DMS114 treated with DMSO at 0.1 percent for 48 hours (cell line): ENCODE measurements around the gene HYOU1.
"Not testable (repeated sequence)": the region's sequence is repeated elsewhere in the genome, so short reads cannot be mapped to it uniquely, and the experiment has no call there.

ENCODE experiments used
- DNase-seq: peaks from one replicate; lab custom pipeline; 2025; ENCODE audit not compliant: unreplicated experiment; lab: John Stamatoyannopoulos, UW

The HYOU1 gene, protein sequence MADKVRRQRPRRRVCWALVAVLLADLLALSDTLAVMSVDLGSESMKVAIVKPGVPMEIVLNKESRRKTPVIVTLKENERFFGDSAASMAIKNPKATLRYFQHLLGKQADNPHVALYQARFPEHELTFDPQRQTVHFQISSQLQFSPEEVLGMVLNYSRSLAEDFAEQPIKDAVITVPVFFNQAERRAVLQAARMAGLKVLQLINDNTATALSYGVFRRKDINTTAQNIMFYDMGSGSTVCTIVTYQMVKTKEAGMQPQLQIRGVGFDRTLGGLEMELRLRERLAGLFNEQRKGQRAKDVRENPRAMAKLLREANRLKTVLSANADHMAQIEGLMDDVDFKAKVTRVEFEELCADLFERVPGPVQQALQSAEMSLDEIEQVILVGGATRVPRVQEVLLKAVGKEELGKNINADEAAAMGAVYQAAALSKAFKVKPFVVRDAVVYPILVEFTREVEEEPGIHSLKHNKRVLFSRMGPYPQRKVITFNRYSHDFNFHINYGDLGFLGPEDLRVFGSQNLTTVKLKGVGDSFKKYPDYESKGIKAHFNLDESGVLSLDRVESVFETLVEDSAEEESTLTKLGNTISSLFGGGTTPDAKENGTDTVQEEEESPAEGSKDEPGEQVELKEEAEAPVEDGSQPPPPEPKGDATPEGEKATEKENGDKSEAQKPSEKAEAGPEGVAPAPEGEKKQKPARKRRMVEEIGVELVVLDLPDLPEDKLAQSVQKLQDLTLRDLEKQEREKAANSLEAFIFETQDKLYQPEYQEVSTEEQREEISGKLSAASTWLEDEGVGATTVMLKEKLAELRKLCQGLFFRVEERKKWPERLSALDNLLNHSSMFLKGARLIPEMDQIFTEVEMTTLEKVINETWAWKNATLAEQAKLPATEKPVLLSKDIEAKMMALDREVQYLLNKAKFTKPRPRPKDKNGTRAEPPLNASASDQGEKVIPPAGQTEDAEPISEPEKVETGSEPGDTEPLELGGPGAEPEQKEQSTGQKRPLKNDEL

GRCh38 chr11:119057000-119057769 is at the start of gene HYOU1:
HYOU1 (minus strand) TSS chr11:119057205; CDS start chr11:119056160, 1,045 bp downstream.
- DNase-seq, result peak; percentile 78

DNA sequence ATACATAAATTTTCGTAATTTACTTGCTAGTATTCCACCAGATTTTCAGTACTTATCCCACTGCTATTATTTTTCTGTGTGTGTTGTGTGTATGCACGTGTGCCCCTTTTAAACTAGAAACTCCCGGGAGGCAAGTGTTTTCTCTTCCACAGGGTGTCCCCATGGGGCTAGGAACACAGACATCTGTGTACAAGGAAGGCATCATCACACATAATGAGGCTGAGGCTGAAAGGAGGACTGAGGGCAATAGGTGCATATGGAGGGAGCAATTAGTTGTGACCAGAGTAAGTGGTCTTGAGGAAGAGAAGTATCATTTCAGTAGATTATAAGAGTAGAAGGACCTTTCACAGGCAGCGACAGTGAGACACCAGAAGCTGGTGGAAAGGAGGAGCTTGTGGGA is 46.8 kb upstream of the HYOU1 start:
- DNase-seq, result no peak

- not testable (repeated sequence) for DNase-seq
Observed at GRCh38 chr11:119103161-119103664, 46.2 kb upstream of the HYOU1 start.

- DNase-seq, result peak; percentile 92
Observed at GRCh38 chr11:119101759-119102423, 44.9 kb upstream of the HYOU1 start, which contains the start of gene DPAGT1. DPAGT1 (minus strand) TSS chr11:119101853; CDS start chr11:119101655, 198 bp downstream.

DNA sequence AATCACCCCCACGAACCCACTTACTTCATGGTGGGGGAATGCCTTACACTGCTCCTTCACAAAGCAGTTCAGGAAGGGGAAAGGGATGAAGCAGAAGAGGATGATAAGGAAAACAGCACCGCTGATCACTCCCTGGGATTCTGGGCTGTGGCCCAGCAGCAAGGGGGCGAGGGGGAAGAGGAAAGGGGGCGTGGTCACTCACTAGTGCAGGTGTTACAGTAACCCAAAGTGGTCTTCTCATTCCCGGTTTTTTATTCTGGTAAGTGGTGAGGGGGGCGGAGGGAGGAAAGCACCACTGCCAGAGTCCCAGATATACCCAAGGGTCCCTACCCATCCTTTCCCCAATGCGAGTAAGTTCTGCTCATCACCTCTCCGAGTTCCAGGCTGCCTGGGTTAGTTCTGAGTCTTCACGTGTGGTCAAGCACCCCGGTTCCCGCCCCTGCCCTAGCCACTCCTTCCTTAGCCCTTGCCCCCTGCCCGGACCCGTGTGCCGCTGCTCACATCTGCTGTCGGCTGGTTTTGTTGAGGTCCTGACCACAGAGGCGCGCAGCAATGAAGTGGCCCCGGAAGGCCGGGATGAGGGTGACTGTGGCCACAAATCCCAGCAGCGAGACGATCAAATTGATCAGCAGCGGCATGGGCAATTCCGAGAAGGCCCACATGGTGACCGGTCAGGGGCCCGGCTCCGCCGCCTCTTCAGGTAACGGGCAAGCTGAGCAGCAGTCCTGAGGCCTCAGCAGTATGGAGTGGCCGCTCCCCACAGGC is 44.2 kb upstream of the HYOU1 start:
- DNase-seq, result no peak

DNA sequence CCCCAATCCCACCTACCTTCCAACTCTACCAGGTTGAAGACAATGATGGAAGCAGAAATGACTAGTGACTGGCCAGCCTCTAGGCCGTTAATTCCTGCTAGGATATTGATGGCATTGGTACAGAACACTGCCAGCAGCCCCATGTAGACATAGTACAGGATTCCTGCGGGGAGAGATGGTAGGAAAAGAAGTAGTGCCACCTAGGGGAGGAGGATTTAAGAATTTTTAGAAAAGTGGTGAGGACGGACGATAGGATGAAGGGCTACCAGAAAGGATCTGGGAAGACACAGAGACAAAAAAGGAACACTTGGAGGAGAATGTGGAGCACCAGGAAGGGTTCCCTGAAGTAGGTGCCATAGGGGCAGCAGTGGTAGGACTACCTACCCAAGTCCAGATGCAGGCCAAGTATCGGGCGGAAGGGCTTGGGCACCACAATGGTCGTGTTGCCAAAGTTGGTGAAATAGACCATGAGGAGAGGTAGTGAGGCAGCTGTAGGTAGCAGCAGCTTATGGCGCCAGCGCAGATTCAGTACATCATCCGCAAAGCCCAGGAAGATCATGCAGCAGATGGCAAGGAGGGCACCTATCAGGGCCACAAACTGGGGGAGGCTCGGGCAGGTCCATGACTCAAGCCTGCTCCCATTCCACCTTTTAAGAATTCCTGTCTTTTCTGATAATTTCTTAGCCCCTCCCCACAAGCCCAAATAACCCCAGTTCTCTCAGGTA is 43.4 kb upstream of the HYOU1 start:
- peak; percentile 61 for DNase-seq

- DNase-seq, result no peak
Observed at GRCh38 chr11:119099711-119100110, 42.7 kb upstream of the HYOU1 start.

DNA sequence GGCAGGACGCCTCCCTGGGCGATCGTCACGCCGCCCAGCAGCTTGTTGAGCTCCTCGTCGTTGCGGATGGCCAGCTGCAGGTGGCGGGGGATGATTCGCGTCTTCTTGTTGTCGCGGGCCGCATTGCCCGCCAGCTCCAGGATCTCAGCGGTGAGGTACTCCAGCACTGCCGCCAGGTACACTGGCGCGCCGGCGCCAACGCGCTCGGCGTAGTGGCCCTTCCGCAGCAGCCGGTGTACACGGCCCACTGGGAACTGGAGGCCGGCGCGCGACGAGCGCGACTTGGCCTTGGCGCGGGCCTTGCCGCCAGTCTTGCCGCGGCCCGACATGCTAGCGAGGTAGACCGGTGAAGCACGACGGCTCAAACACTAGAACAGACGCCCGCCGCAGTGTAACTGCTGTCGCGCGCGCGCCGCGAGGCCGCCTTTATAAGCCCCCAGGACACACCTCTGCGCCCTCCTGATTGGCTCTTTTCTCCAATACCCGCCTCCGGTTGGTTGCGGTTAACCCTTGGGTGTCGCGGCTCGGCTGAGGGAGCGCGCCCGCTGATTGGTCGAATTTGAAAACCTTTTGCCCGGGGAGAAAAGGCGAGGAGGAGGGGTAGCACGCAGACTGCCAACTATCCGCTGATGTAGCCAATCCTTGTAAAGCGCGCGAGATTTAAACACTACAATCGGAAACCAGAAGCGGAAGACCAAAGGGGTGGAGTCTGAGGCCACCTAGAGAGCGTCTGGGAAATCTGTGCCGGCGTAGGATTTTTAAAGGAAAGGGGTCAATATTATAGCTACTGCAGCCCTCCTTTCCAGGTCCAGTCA is 38.3 kb upstream of the HYOU1 start:
- DNase-seq, result peak; percentile 80

GRCh38 chr11:119094816-119095065 is 37.7 kb upstream of the HYOU1 start:
- no peak for DNase-seq

DNA sequence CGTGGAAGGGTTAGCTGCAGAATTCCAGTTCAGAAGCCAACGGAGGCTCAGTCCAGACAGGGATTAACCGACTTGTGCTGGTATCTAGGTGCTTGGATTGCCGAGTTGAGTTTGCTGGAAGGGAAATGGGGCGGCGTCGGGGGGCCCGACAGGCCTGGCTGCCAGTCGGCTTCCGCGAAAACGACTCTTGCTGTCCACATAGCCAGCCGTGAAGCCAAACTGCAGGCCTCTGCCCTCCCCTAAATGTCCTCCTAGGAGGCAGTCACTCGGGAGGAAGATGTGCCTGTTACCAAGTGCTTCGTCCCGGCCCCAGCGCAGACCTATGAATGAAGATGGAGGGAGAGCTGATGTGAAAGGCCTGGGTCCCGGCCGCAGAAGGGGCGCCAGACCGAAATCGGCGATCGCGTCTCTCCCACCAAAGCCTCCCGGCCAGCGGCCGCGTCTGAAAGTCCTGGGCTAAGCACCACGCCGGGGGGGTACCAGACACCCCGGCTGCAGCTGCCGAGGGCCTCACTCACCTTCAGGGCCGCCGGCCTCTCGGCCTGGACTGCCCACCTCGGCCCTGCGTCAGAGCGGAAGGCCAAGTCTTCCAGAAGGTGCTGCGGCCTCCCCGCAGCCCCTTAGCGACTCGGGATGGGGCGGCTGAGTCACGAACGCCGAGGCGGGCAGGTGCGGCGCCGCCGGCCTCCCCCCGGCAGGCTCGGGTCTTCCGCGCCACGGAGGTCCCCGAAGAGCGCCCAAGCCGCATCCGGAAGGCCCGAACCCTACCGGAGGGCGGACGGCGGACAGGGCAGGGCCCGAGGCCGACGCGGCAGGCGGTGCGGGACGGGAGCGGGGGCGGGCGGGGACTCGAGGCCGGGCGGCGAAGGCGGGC is 37.2 kb upstream of the HYOU1 start:
- no peak for DNase-seq

DNA sequence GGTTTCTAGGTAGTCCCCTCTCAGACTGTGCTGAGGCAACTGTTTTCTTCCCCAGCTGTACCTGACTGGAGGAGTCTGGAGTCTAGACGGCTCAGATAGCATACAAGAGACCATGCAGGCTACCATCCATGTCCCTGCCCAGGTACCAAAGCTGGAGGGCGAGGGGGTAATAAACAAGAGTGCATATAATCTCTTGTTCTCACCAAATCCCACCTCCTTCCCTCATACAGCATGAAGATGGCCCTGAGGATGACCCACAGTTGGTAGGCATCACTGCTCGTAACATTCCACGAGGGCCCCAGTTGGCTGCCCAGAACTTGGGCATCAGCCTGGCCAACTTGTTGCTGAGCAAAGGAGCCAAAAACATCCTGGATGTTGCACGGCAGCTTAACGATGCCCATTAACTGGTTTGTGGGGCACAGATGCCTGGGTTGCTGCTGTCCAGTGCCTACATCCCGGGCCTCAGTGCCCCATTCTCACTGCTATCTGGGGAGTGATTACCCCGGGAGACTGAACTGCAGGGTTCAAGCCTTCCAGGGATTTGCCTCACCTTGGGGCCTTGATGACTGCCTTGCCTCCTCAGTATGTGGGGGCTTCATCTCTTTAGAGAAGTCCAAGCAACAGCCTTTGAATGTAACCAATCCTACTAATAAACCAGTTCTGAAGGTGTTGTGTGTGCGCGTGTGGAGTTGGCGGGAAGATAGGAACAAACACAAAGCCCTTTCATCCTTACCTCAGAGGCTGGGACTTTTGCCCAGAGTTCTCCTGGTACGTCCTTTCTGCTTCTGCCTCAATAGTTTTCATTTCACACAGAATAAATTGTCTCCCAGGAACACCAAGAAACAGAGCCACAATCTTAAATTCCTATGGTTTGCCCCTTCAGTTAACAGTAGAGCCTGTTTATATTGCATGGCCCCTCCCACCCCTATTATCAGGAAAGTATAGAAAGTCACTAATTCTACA is 36.2 kb upstream of the HYOU1 start:
- no peak for DNase-seq

GRCh38 chr11:119091966-119092879 is 35.2 kb upstream of the HYOU1 start:
- no peak for DNase-seq

GRCh38 chr11:119091178-119091577 is 34.2 kb upstream of the HYOU1 start:
- DNase-seq, result no peak

DNA sequence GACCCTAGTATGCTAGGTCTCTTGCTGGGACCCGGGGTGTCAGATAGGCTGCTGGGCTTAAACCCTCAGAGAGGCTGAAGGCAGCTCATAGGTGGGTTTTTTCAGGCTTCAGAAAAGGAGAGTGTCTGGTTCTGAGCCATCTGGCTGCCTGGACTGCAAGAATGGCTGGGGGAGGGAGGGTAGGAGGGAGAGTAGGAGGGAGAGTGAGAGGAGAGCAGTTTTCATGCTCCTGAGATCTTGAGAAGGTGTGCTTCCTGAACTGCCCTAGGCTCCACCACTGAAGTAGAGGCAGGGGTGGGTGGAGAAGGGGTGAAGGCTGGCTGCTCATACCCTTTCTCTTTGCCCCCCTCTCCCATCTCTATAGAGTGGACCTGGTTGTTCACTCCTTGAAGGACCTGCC is 32.3 kb upstream of the HYOU1 start:
- DNase-seq, result no peak

DNA sequence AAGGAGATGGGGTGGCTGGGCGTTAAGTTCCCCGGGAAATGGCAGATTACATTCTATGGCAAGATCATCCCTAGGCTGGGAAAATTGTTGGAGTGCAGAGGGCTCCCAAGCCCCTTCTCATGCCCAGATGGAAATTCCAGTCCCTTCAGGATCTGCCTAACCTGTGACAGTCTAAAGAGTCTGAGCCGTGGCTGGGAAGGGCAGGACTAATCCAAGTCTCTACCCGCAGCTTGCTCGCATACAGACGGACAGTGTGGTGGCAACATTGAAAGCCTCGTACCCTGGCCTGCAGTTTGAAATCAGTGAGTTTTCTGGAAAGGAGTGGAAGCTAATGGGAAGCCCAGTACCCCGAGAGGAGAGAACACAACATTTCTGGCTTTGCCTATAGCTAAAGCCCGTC is 31.4 kb upstream of the HYOU1 start:
- no peak for DNase-seq
